SK-MEL-5 (cell line): ENCODE results near the gene TIMM44. TPM values are rescaled to one million over a fixed set of nuclear protein-coding genes. Genes with fewer than 3 reads are reported as not detected.

Source experiments
- DNase-seq: peaks from one replicate; pipeline ENCODE4 v3.0.0-alpha.2; 2016; ENCODE audit warnings: low read depth, low spot score
- in situ Hi-C: cut with HindIII; loops from 2 replicates; pipeline ENCODE4 v1.10.0; 2016; ENCODE audit warnings: low sequenced_read_pairs, high pct_unique_total_duplicates, low pct_unique_long_range_greater_than_20kb
- total RNA-seq: library from RNA; depleted of rRNA; stranded (reverse); fragments of >200 nt; shearing (Covaris generic); gene quantifications from 2 replicates; pipeline ENCODE4 v1.2.3, GENCODE V29; 2014

Gene TIMM44
- total RNA-seq, 1 experiment from 2014 or later = 71.4 TPM

DNA sequence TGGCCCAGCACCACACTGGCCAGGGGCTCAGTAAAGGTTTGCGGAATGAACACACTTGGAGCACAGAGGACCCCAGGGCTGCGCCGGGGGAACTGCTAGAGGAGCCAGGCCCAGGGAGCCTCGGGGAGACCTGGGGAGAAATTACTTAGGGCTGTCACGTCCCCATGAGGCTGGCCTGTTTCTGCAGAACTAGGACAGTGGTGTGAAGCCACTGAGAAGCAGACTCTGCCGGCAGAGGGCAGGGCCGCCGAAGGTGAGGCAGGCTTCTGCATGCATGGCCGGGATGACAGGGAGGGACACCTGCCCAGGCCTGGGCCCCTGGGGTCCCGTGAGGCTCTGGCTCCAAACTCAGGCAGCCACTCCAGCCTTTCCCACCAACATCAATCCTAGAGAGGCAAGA lies 35.5 kb upstream of the TIMM44 start:
- DNase-seq = no peak
- in situ Hi-C loops = no loop called here

- no peak for DNase-seq
- in situ Hi-C loops = no loop called here
Measured at GRCh38 chr19:7978179-7978825, 34.8 kb upstream of the TIMM44 start.

DNA sequence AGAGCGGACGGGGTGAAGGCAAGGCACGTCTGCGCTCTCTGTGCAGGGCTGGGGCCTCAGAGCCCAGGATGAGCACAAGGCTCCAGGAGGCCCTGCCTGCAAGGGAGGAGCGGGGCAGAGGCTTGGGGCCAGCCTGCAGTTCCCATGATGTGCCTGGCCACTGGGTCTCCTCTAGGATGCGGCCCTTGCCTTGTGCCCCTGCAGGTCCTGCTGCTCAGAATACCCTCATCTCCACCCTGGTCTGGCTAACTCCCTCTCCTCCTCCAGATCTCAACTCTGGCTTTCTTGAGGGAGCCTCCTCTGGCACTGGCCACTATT lies 34.2 kb upstream of the TIMM44 start:
- DNase-seq = no peak
- in situ Hi-C loops = no loop called here

DNA sequence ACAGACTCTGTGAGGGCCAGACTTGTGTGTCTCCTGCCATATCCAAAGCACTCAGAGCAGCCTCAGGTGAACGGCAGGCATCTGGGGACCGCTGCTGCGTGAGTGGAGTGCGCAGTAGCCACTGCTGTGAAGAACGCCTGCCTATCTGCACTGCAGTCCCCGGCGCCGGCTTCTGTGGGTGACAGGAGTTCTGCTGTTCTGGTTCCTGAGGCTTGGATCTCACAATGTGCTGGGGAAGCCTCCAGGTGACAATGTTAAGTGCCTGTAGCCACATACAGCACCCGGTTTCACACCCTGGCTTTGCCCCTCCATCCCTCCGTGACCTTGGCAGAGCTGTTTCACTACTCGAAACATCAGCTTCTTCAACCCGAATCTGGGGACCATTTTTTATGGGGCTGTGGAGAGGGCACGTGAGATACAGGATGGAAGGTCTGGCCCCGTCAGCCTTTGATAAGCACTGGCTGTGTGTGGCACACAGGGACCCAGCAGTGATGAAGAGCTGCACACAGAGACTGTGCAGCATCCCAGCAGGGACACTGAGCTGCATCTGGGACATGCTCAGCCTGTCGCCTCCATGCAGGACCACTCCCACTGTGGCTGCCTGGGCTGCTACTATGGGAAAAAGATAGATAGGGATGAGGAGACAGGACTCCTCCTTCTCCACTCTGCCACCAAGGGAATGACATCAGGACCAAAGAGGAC lies 33.7 kb upstream of the TIMM44 start:
- in situ Hi-C loops = no loop called here

GRCh38 chr19:7976461-7976860 lies 33.0 kb upstream of the TIMM44 start:
- DNase-seq = no peak
- in situ Hi-C loops = no loop called here

More for the DNA sequence above, 33.7 kb upstream of the TIMM44 start:
- no peak for DNase-seq

GRCh38 chr19:7975037-7975436 lies 31.6 kb upstream of the TIMM44 start:
- no peak for DNase-seq
- in situ Hi-C loops = no loop called here

DNA sequence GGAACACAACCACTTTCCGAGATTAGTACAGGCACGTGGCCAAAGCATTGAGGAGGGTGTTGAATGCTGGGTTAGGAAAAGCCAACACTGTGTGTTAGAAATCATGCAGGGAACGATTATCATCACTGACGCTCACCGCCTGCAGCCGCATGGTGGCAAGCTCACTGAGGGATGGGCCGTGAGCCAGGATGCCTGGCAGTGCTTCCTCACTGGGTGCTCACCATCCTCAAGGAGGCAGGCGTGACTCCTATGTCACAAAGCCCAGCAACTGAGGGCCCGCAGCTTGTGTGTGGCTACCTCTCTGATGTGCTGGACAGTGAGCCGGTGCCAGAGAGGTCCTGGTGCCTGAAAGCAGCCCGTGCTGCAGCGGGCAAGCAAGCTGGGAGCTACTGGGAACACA lies 30.4 kb upstream of the TIMM44 start:
- in situ Hi-C loops = no loop called here
- DNase-seq = no peak

- DNase-seq = no peak
- in situ Hi-C loops = no loop called here
Measured at GRCh38 chr19:7971553-7972520, 28.4 kb upstream of the TIMM44 start.

DNA sequence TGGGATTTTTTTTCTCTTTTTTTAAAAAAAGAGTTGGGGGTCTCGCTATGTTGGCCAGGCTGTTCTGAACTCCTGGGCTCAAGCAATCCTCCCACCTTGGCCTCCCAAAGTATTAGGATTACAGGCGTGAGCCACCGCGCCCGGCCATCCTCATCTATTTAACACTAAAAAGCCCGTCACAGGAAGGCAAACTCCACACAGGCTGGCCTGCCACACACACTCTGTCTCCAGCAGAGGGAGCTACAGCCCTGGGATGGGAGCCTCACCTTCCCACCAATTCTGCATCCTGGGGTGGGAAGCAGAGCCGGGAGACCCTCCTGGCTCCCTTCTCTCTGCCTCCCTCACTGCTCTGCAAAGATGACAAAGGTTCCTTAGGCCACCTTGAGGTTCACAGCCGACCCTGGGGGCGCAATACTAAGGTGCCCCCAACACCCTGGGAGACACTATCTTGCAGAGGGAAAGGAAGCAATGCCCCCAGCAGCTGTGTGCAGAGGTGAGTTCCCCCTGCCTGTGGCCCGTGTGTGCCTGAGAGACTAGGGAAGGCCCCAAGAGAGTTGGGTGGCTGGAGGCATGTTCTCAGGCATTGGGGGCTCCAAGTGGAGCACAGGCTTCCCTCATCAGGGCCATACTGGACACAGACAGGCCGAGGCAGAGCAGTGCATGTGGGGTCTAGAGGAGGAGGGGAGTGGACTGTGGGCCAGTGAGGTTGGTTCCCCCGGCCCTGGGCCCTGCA lies 27.4 kb upstream of the TIMM44 start:
- peak; percentile 68 for DNase-seq
- in situ Hi-C loops = no loop called here

GRCh38 chr19:7969555-7969939 lies 26.1 kb upstream of the TIMM44 start:
- DNase-seq = no peak
- in situ Hi-C loops = no loop called here

DNA sequence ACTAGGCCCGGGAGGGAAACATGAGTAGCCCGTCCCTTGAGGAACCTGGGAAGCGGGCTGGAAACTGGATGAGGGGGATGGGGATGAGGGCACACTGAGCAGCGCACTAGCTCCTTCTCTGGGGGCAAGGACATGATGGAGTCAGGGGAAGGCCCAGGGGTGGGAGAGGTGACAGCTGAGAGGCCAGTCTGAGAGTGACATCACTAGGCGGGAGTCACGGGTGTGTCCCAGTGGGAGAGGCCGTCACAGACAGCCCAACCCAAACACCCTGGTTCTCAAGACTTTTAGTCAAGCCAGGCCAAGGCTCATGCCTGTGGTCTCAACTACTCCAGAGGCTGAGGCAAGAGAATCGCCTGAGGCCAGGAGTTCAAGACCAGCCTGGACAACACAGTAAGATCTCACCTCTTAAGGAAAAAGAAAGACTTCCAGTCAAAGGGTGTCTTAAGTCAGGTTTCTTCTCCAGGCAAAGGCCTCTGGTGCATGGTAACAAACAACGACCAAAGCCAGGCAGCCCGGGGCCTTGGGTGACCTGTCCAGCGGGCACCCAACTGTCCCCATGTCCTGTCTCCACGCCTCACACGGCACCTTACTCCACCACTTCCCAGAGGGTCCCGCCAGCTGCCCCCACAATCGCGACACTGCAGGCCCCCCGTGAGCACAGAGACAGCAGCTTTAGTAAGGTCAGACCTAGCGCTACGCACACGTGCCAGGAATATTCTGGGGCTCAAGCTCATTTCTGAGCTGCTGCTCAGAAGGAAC lies 25.5 kb upstream of the TIMM44 start:
- DNase-seq = no peak
- in situ Hi-C loops = no loop called here

DNA sequence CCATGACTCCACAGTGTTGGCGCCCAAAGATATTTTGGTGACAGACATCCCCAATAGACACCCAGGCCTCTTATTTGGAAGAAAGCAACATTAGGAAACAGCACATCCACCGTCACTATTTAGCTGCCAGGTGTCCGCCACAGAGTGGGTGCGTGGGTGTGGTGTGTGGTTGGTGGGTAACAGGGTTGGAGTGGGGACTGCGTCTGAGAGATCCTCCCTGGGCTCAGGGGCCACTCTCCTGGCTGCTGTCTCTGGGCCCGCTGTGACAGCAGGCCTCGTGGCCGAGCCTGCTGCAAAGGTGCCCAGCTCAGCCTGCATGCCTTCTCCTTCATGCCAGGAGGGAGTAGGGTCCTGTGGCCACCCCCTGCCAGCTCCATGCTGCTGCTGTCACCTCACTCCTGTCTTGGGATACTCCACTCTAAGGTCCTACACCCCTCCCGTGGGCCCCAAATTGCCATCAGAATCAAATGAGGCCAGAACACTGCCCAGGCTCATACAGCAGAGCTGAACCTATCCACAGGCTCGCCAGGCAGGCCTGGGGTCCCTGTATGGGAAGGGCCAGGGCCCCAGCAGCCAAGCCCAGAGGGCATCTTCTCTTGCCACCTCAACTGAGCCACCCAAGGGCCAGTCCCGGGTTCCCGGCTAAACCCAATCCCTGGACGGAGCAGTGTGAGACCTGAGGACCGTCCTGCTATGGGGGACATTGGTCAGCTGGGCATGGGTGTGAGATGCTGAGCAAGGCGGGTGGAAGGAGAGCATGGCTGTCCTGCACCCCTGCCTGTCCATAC lies 24.7 kb upstream of the TIMM44 start:
- in situ Hi-C loops = no loop called here
- no peak for DNase-seq

DNA sequence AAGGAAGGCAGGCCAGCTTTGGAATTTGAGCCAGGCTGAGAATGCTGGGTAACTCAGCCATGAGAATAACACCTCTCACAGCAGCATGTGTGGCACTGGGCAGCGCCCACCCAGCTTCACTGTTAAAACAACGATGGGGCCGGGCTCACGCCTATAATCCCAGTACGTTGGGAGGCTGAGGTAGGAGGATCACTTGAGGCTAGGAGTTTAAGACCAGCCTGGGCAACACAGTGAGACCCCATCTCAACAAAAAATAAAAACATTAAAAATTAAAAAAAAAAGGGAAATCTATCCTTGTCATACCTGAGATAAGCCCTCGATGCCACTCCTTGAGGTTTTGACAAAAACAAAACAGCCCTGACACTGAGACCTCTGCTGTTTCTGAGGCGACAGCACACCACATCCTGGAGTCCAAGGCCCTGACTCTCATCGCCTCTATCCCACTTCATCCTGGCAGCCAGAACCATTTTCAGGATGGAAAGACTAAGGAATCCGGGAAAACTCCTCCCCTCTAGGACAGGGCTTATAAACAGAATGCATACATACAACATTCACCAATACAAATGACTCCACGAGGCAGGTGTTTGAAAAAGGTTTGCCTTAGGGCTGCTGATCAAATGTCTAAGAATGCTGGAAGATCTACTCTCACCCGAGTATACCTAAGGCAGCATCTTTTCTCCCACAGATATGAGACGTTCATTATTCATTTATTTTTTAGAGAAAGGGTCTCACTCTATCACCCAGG lies 22.6 kb upstream of the TIMM44 start:
- in situ Hi-C loops = no loop called here

DNA sequence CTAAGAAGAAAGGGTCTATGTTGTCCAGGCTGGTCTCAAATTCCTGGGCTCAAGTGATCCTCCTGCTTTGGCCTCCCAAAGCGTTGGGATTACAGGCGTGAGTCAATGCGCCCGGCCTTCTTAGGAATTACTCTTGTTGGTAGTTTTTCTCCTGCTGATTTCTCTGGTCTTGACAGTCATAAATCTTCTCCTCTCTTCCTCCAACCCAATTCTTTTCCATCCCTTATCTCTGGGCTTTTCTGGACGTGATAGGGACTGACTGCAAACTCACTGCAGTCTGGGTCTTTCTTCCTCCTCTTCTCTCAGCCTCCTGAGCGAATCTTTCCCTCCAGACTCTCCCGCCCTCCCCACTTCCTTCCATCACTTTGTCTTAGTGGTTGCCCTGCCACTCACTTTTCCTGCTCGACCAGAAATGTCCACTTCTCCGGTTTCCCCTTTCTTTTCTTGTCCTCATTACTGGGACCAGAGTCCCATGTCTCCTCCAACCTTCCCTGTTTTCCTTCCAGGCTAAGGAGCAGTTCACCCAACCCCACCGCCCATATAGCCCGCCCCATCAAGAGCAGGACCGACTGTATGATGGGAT lies 21.9 kb upstream of the TIMM44 start:
- in situ Hi-C loops = no loop called here
- DNase-seq = no peak

More for the DNA sequence above, 22.6 kb upstream of the TIMM44 start:
- no peak for DNase-seq

GRCh38 chr19:7963566-7963965 lies 20.1 kb upstream of the TIMM44 start:
- DNase-seq = no peak
- in situ Hi-C loops = no loop called here
